PFSK-1 (cell line): ENCODE results near the gene PRKAG2.

Experiments used
- FOXP2 ChIP-seq: optimal IDR thresholded peaks from 2 replicates; pipeline ENCODE3; 2011; ENCODE audit warnings: borderline replicate concordance, control low read depth, inconsistent platforms; ENCODE audit not compliant: insufficient read depth; ENCODE audit errors: extremely low read length, extremely low read depth
- POLR2AphosphoS5 ChIP-seq: IDR thresholded peaks from 2 replicates; pipeline ENCODE4 v1.6.1; 2012; ENCODE audit warnings: low read depth, mild to moderate bottlenecking, control low read depth, low read length, moderate library complexity
- SIN3A ChIP-seq: IDR thresholded peaks from 2 replicates; pipeline ENCODE4 v1.6.1; 2012; ENCODE audit warnings: mild to moderate bottlenecking, low read length, moderate library complexity, borderline replicate concordance; ENCODE audit not compliant: insufficient read depth
- TAF1 ChIP-seq: IDR thresholded peaks from 2 replicates; pipeline ENCODE4 v1.6.1; 2012; ENCODE audit warnings: low read length, control low read depth, borderline replicate concordance; ENCODE audit not compliant: insufficient read depth
- TF ChIP-seq, protein P1 (sequence below), 2 experiments: IDR thresholded peaks; 2 replicates each; pipeline versions ENCODE4 v1.6.1 to v1.8.0; 2011 to 2012; ENCODE audit warnings: low read depth in 2 of 2, low read length in 2 of 2, control low read depth in 1 of 2, inconsistent platforms in 1 of 2, mild to moderate bottlenecking in 1 of 2, moderate library complexity in 1 of 2; ENCODE audit not compliant: insufficient read depth in 1 of 2

PRKAG2 gene

DNA sequence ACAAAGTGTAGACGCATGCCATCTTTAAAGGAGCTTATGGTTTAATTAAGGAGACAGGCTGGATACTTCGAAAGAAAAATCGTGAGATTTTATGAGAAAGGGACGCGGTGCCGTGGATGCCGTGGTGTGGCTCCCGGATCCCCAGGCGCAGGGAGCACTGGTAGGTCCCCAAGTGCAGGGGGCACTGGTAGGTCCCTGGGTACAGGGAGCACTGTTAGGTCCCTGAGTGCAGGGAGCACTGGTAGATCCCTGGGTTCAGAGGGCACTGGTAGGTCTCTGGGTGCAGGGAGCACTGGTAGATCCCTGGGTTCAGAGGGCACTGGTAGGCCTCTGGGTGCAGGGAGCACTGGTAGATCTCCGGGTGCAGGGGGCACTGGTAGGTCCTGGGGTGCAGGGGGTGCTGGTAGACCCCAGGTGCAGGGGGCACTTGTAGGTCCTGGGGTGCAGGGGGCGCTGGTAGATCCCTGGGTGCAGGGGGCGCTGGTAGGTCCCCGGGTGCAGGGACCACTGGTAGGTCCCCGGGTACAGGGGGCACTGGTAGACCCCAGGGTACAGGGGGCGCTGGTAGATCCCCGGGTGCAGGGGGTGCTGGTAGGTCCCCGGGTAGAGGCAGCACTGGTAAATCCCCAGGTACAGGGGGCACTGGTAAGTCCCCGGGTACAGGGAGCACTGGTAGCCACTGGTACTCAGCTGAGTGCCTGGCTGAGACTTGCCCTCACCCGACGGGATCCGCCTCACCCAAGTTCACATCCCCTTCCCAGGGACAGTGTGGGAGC is 14.1 kb downstream of the PRKAG2 start:
- no peak for TF ChIP-seq FOXP2
- TF ChIP-seq SIN3A = no peak
- no peak for TF ChIP-seq TAF1
- no peak for TF ChIP-seq POLR2AphosphoS5
- TF ChIP-seq, protein P1, sequence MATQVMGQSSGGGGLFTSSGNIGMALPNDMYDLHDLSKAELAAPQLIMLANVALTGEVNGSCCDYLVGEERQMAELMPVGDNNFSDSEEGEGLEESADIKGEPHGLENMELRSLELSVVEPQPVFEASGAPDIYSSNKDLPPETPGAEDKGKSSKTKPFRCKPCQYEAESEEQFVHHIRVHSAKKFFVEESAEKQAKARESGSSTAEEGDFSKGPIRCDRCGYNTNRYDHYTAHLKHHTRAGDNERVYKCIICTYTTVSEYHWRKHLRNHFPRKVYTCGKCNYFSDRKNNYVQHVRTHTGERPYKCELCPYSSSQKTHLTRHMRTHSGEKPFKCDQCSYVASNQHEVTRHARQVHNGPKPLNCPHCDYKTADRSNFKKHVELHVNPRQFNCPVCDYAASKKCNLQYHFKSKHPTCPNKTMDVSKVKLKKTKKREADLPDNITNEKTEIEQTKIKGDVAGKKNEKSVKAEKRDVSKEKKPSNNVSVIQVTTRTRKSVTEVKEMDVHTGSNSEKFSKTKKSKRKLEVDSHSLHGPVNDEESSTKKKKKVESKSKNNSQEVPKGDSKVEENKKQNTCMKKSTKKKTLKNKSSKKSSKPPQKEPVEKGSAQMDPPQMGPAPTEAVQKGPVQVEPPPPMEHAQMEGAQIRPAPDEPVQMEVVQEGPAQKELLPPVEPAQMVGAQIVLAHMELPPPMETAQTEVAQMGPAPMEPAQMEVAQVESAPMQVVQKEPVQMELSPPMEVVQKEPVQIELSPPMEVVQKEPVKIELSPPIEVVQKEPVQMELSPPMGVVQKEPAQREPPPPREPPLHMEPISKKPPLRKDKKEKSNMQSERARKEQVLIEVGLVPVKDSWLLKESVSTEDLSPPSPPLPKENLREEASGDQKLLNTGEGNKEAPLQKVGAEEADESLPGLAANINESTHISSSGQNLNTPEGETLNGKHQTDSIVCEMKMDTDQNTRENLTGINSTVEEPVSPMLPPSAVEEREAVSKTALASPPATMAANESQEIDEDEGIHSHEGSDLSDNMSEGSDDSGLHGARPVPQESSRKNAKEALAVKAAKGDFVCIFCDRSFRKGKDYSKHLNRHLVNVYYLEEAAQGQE (IDR thresholded peaks at IDR 0.05; ENCODE audit: insufficient read depth in 1 of 2, low read depth in 2 of 2, low read length in 2 of 2) = no peak

DNA sequence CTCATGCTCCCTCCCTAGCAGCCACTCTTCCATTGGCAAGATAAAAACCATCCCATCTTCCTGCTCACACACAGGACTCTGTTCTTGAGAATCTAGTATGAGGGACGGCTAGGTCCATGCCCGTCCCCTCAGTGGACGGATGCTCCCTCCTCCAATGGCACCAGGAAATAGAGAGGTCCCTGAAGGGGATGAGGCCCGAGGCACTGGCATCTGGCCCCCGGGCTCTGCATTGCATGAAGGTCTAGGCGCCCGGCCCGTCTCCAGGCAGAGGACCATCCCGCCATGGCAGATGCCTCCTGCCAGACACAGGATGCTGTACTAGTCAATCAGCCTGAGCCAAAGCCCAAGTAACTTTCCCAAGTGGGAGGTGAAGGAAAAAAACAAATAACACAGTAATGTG is 15.0 kb downstream of the PRKAG2 start:
- no peak for TF ChIP-seq POLR2AphosphoS5
- TF ChIP-seq, protein P1 (IDR thresholded peaks at IDR 0.05; ENCODE audit: insufficient read depth in 1 of 2, low read depth in 2 of 2, low read length in 2 of 2) = no peak
- TF ChIP-seq TAF1 = no peak
- no peak for TF ChIP-seq SIN3A
- no peak for TF ChIP-seq FOXP2

DNA sequence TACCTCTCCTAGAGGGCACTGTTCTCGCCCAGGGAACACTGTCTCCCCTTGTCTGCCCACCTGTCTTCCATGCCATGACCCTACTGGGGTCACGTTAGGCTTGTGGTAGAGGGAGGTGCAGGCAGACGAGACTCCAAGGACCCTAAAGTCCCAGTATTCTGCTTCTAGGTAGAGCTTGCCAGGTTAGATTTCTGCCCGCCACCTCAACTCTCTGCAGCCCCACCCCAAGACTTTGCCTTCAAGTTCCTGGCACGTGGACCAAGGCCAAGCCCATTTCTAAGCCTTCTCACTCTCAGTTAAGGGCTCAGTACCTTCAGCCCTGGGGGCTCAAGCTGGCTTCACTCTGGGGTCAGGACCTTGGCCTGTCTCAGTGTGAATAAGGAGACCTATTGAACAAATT is 16.1 kb downstream of the PRKAG2 start:
- TF ChIP-seq TAF1 (no peak), POLR2AphosphoS5 (no peak), FOXP2 (no peak), SIN3A (no peak)
- TF ChIP-seq, protein P1 (IDR thresholded peaks at IDR 0.05; ENCODE audit: insufficient read depth in 1 of 2, low read depth in 2 of 2, low read length in 2 of 2) = no peak

DNA sequence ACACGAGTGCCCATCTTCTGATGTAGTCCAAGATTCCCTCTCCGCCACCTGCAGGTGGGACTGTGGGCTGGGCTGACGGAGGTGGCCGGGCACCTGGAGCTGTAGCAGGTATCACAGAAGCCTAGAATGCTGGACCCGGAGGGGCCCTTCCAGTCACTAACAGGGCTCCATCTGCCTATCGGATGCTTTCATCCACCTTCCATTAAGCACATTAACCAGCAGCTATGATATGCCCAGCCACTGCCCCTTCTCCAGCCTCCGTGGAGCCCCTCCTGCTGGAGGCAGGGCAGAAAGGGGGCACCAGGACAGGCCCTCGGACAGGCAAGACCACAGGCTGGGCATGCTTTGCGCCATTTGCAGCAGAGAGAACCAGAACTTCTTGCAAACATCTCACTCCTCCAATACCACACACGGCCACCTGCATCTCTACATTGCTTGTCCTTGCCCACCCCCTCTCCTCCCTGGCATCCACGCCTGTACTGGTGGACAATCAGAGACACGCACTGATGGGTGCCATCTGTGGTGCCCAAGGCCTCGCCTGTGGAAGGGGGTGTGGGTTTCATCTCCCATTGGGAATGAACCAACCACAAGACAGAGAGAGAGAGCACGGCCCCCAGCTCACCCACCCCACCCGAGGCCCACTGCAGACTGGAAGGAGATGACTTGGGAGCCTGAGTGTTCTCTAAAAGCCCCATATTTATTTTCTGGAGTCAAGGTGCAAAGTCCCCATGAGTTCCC is 16.8 kb downstream of the PRKAG2 start:
- TF ChIP-seq SIN3A (no peak), POLR2AphosphoS5 (no peak), TAF1 (no peak), FOXP2 (no peak)
- TF ChIP-seq, protein P1 (IDR thresholded peaks at IDR 0.05; ENCODE audit: insufficient read depth in 1 of 2, low read depth in 2 of 2, low read length in 2 of 2) = no peak
